ENCODE measurements around the gene SLC29A1. TPM values are rescaled to one million over a fixed set of nuclear protein-coding genes. Genes with fewer than 3 reads are reported as not detected.
"Not testable (repeated sequence)": the region's sequence is repeated elsewhere in the genome, so short reads cannot be mapped to it uniquely, and the experiment has no call there.

Gene SLC29A1
- 32.1 TPM for polyA plus RNA-seq (2013, experiment 1 of 2)
- polyA plus RNA-seq (2013, experiment 2 of 2) = 23.0 TPM

- Histone ChIP-seq H3K9me3 (ENCODE audit: control insufficient read depth, low read length) (no peaks in the 10 kb centered on the region), H3K4me1 (ENCODE audit: control insufficient read depth, insufficient read depth, low read length, poor library complexity, severe bottlenecking) (peaks cover 31% of the 10 kb centered on the region), H3K27ac (ENCODE audit: low read depth, low read length, severe bottlenecking) (no peak within 1 kb of the TSS), H3K36me3 (ENCODE audit: control insufficient read depth, insufficient read depth, low read length) (no peaks in the 10 kb centered on the region), H3K4me3 (ENCODE audit: extremely low read depth, insufficient read depth, low read length, poor library complexity, severe bottlenecking) (peak within 1 kb of the TSS; percentile 44)
- 0% methylated on average over 49 to 63 of the region's 73 CpGs for WGBS, 2 experiments (ENCODE audit: insufficient coverage in 2 of 2)
Measured at GRCh38 chr6:44223319-44224028, at the start of gene SLC29A1. Gene SLC29A1 (plus strand): TSS chr6:44223595. CDS start chr6:44227314, 3,719 bp downstream.

GRCh38 chr6:44176130-44176761, 47.1 kb upstream of the SLC29A1 start:
- WGBS, 2 experiments (ENCODE audit: insufficient coverage in 2 of 2) = 90 to 93% methylated on average over 2 to 9 of the region's 15 CpGs
- peaks cover 3% of the 10 kb centered on the region for H3K4me1 ChIP-seq (ENCODE audit: control insufficient read depth, insufficient read depth, low read length, poor library complexity, severe bottlenecking)
- H3K4me3 ChIP-seq (ENCODE audit: extremely low read depth, insufficient read depth, low read length, poor library complexity, severe bottlenecking) = no peak overlapping the region

GRCh38 chr6:44176762-44177509, 46.5 kb upstream of the SLC29A1 start:
- Histone ChIP-seq H3K4me3 (ENCODE audit: extremely low read depth, insufficient read depth, low read length, poor library complexity, severe bottlenecking) (no peak overlapping the region), H3K9me3 (ENCODE audit: control insufficient read depth, low read length) (no peaks in the 10 kb centered on the region), H3K4me1 (ENCODE audit: control insufficient read depth, insufficient read depth, low read length, poor library complexity, severe bottlenecking) (peaks cover 3% of the 10 kb centered on the region), H3K36me3 (ENCODE audit: control insufficient read depth, insufficient read depth, low read length) (no peaks in the 10 kb centered on the region), H3K27ac (ENCODE audit: low read depth, low read length, severe bottlenecking) (no peak overlapping the region)
- WGBS, 2 experiments (ENCODE audit: insufficient coverage in 2 of 2) = 89% methylated on average over 21 to 24 of the region's 24 CpGs

More at GRCh38 chr6:44176130-44176761, 47.1 kb upstream of the SLC29A1 start:
- Histone ChIP-seq H3K36me3 (ENCODE audit: control insufficient read depth, insufficient read depth, low read length) (no peaks in the 10 kb centered on the region), H3K27ac (ENCODE audit: low read depth, low read length, severe bottlenecking) (no peak overlapping the region), H3K9me3 (ENCODE audit: control insufficient read depth, low read length) (no peaks in the 10 kb centered on the region)

GRCh38 chr6:44177691-44178423, 45.5 kb upstream of the SLC29A1 start:
- 80 to 88% methylated on average over 12 to 13 of the region's 13 CpGs for WGBS, 2 experiments (ENCODE audit: insufficient coverage in 2 of 2)
- H3K4me1 ChIP-seq (ENCODE audit: control insufficient read depth, insufficient read depth, low read length, poor library complexity, severe bottlenecking) = peaks cover 3% of the 10 kb centered on the region

GRCh38 chr6:44178424-44179071, 44.8 kb upstream of the SLC29A1 start:
- WGBS, 2 experiments (ENCODE audit: insufficient coverage in 2 of 2) = 90 to 92% methylated on average over 7 of the region's 9 CpGs
- no peak overlapping the region for H3K4me3 ChIP-seq (ENCODE audit: extremely low read depth, insufficient read depth, low read length, poor library complexity, severe bottlenecking)
- no peaks in the 10 kb centered on the region for H3K36me3 ChIP-seq (ENCODE audit: control insufficient read depth, insufficient read depth, low read length)
- H3K9me3 ChIP-seq (ENCODE audit: control insufficient read depth, low read length) = no peaks in the 10 kb centered on the region
- no peak overlapping the region for H3K27ac ChIP-seq (ENCODE audit: low read depth, low read length, severe bottlenecking)
- peaks cover 3% of the 10 kb centered on the region for H3K4me1 ChIP-seq (ENCODE audit: control insufficient read depth, insufficient read depth, low read length, poor library complexity, severe bottlenecking)

More at GRCh38 chr6:44177691-44178423, 45.5 kb upstream of the SLC29A1 start:
- H3K27ac ChIP-seq (ENCODE audit: low read depth, low read length, severe bottlenecking) = peak overlapping the region; percentile 41
- H3K9me3 ChIP-seq (ENCODE audit: control insufficient read depth, low read length) = no peaks in the 10 kb centered on the region
- no peaks in the 10 kb centered on the region for H3K36me3 ChIP-seq (ENCODE audit: control insufficient read depth, insufficient read depth, low read length)
- H3K4me3 ChIP-seq (ENCODE audit: extremely low read depth, insufficient read depth, low read length, poor library complexity, severe bottlenecking) = no peak overlapping the region

GRCh38 chr6:44179072-44179536, 44.3 kb upstream of the SLC29A1 start:
- no peaks in the 10 kb centered on the region for H3K9me3 ChIP-seq (ENCODE audit: control insufficient read depth, low read length)
- 83 to 86% methylated on average over 3 to 4 of the region's 4 CpGs for WGBS, 2 experiments (ENCODE audit: insufficient coverage in 2 of 2)
- H3K4me1 ChIP-seq (ENCODE audit: control insufficient read depth, insufficient read depth, low read length, poor library complexity, severe bottlenecking) = peaks cover 3% of the 10 kb centered on the region
- H3K36me3 ChIP-seq (ENCODE audit: control insufficient read depth, insufficient read depth, low read length) = no peaks in the 10 kb centered on the region
- no peak overlapping the region for H3K4me3 ChIP-seq (ENCODE audit: extremely low read depth, insufficient read depth, low read length, poor library complexity, severe bottlenecking)
- H3K27ac ChIP-seq (ENCODE audit: low read depth, low read length, severe bottlenecking) = no peak overlapping the region

- no peaks in the 10 kb centered on the region for H3K9me3 ChIP-seq (ENCODE audit: control insufficient read depth, low read length)
- H3K4me1 ChIP-seq (ENCODE audit: control insufficient read depth, insufficient read depth, low read length, poor library complexity, severe bottlenecking) = peaks cover 3% of the 10 kb centered on the region
- no peak overlapping the region for H3K4me3 ChIP-seq (ENCODE audit: extremely low read depth, insufficient read depth, low read length, poor library complexity, severe bottlenecking)
- 88 to 95% methylated on average over 7 of the region's 7 CpGs for WGBS, 2 experiments (ENCODE audit: insufficient coverage in 2 of 2)
- H3K36me3 ChIP-seq (ENCODE audit: control insufficient read depth, insufficient read depth, low read length) = no peaks in the 10 kb centered on the region
- H3K27ac ChIP-seq (ENCODE audit: low read depth, low read length, severe bottlenecking) = no peak overlapping the region
Measured at GRCh38 chr6:44179648-44180047, 43.7 kb upstream of the SLC29A1 start.

DNA sequence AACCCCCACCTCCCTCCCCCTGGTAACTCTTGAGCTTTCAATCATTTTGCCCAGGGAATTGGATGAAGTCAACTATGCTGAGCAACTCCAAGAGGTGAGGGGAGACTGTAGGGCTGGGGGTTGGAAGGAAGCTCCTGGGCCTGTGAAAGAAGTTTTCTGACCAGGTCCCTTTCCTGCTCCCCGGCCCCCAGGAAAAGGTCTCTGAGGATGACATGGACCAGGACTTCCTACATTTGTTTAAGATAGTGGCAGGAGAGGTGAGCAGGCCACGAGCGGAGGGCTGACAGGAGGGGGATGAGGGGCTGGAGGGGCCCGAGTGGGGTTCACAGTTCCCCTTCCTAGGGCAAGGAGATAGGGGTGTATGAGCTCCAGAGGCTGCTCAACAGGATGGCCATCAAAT, 43.0 kb upstream of the SLC29A1 start:
- Histone ChIP-seq H3K9me3 (ENCODE audit: control insufficient read depth, low read length) (no peaks in the 10 kb centered on the region), H3K4me3 (ENCODE audit: extremely low read depth, insufficient read depth, low read length, poor library complexity, severe bottlenecking) (no peak overlapping the region), H3K4me1 (ENCODE audit: control insufficient read depth, insufficient read depth, low read length, poor library complexity, severe bottlenecking) (peaks cover 3% of the 10 kb centered on the region), H3K36me3 (ENCODE audit: control insufficient read depth, insufficient read depth, low read length) (no peaks in the 10 kb centered on the region), H3K27ac (ENCODE audit: low read depth, low read length, severe bottlenecking) (no peak overlapping the region)
- WGBS, 2 experiments (ENCODE audit: insufficient coverage in 2 of 2) = 86 to 91% methylated on average over 1 to 4 of the region's 4 CpGs

GRCh38 chr6:44180886-44181285, 42.5 kb upstream of the SLC29A1 start:
- H3K4me1 ChIP-seq (ENCODE audit: control insufficient read depth, insufficient read depth, low read length, poor library complexity, severe bottlenecking) = peaks cover 5% of the 10 kb centered on the region
- H3K9me3 ChIP-seq (ENCODE audit: control insufficient read depth, low read length) = no peaks in the 10 kb centered on the region
- WGBS, 2 experiments (ENCODE audit: insufficient coverage in 2 of 2) = 96% methylated on average over 3 of the region's 4 CpGs; no CpG with 5 or more reads in 1 of the 2 experiments
- no peak overlapping the region for H3K27ac ChIP-seq (ENCODE audit: low read depth, low read length, severe bottlenecking)
- no peaks in the 10 kb centered on the region for H3K36me3 ChIP-seq (ENCODE audit: control insufficient read depth, insufficient read depth, low read length)
- H3K4me3 ChIP-seq (ENCODE audit: extremely low read depth, insufficient read depth, low read length, poor library complexity, severe bottlenecking) = no peak overlapping the region

DNA sequence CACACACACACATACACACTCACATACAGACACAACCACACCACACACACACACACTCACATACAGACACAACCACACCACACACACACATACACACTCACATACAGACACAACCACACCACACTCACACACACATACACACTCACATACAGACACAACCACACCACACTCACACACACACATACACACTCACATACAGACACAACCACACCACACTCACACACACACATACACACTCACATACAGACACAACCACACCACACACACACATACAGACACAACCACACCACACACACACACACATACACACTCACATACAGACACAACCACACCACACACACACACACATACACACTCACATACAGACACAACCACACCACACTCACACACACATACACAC, 41.6 kb upstream of the SLC29A1 start:
- H3K36me3 ChIP-seq (ENCODE audit: control insufficient read depth, insufficient read depth, low read length); H3K9me3 ChIP-seq (ENCODE audit: control insufficient read depth, low read length); H3K27ac ChIP-seq (ENCODE audit: low read depth, low read length, severe bottlenecking); H3K4me3 ChIP-seq (ENCODE audit: extremely low read depth, insufficient read depth, low read length, poor library complexity, severe bottlenecking): not testable (repeated sequence)
- peaks cover 13% of the 10 kb centered on the region for H3K4me1 ChIP-seq (ENCODE audit: control insufficient read depth, insufficient read depth, low read length, poor library complexity, severe bottlenecking)

Data from mesodermal cell (in vitro differentiated cells).